Neural cell (in vitro differentiated cells): Measurements from ENCODE around the gene SIN3A. TPM values are rescaled to one million over a fixed set of nuclear protein-coding genes. Genes with fewer than 3 reads are reported as not detected.
A peak's percentile ranks its signal among the peaks of the same experiment; 100 is the strongest.
"Not testable (repeated sequence)": the region's sequence is repeated elsewhere in the genome, so short reads cannot be mapped to it uniquely, and the experiment has no call there.

ENCODE experiments used
- H2AFZ ChIP-seq: fragments of 200-600, 300-800 bp; sonication (generic), shearing (Covaris generic); 2 replicates; pipeline ENCODE4 v1.6.0; 2014; ENCODE audit warnings: low read depth, mild to moderate bottlenecking, antibody characterized with exemption, low read length, moderate library complexity
- H3F3A ChIP-seq: fragments of 200-600 bp; shearing (Covaris generic); 2 replicates; pipeline ENCODE4 v1.6.1; 2016; ENCODE audit warnings: mild to moderate bottlenecking, moderate library complexity, mixed read lengths, antibody characterized with exemption, low read length; ENCODE audit not compliant: insufficient read depth, poor library complexity, severe bottlenecking
- H3K27ac ChIP-seq: fragments of 200-600, 300-800 bp; sonication (generic), shearing (Covaris generic); 2 replicates; pipeline ENCODE4 v1.5.1; 2014; ENCODE audit warnings: mild to moderate bottlenecking, low read length, moderate library complexity
- H3K27me3 ChIP-seq: fragments of 300-800, 200-600 bp; sonication (generic), shearing (Covaris generic); 2 replicates; pipeline ENCODE4 v1.6.0; 2014; ENCODE audit warnings: mild to moderate bottlenecking, low read depth, low read length, moderate library complexity; ENCODE audit not compliant: insufficient read depth
- H3K36me3 ChIP-seq: fragments of 300-800, 200-600 bp; sonication (generic), shearing (Covaris generic); 2 replicates; pipeline ENCODE4 v1.5.1; 2014; ENCODE audit warnings: mild to moderate bottlenecking, antibody characterized with exemption, low read length, moderate library complexity; ENCODE audit not compliant: insufficient read depth
- H3K4me2 ChIP-seq: fragments of 300-800, 200-600 bp; sonication (generic), shearing (Covaris generic); 2 replicates; pipeline ENCODE4 v1.6.0; 2014; ENCODE audit warnings: mild to moderate bottlenecking, low read length
- H3K4me3 ChIP-seq: fragments of 300-800, 200-600 bp; sonication (generic), shearing (Covaris generic); 2 replicates; pipeline ENCODE4 v1.5.1; 2014; ENCODE audit warnings: mild to moderate bottlenecking, low read length, moderate library complexity
- H3K79me2 ChIP-seq: fragments of 200-600 bp; shearing (Covaris generic); replicated peaks from 2 replicates; pipeline ENCODE4 v1.6.0; 2014; ENCODE audit warnings: mild to moderate bottlenecking, low read length, moderate library complexity; ENCODE audit not compliant: insufficient read depth
- H3K9ac ChIP-seq: fragments of 300-800, 200-600 bp; sonication (generic), shearing (Covaris generic); 2 replicates; pipeline ENCODE4 v1.6.1; 2016; ENCODE audit warnings: mild to moderate bottlenecking, low read length, mixed read lengths
- H3K9me2 ChIP-seq: fragments of 200-600 bp; shearing (Covaris generic); 2 replicates; pipeline ENCODE4 v1.6.1; 2016; ENCODE audit warnings: mild to moderate bottlenecking, low read length, mixed read lengths; ENCODE audit not compliant: insufficient read depth
- H3K9me3 ChIP-seq: fragments of 200-600, 300-800 bp; sonication (generic), shearing (Covaris generic); 2 replicates; pipeline ENCODE4 v1.6.1; 2016; ENCODE audit warnings: mild to moderate bottlenecking, mixed run types, low read length, moderate library complexity, mixed read lengths
- H4K20me1 ChIP-seq: fragments of 200-600 bp; shearing (Covaris generic); 2 replicates; pipeline ENCODE4 v1.6.1; 2016; ENCODE audit warnings: mild to moderate bottlenecking, mixed run types; ENCODE audit not compliant: insufficient read depth
- EP300 ChIP-seq: fragments of 450-650 bp; conservative IDR thresholded peaks from 2 replicates; pipeline ENCODE4 v1.6.1; 2014; ENCODE audit warnings: antibody characterized with exemption, mild to moderate bottlenecking, moderate library complexity; ENCODE audit not compliant: poor library complexity, severe bottlenecking
- EZH2 ChIP-seq: fragments of 200-600, 300-800 bp; shearing (Covaris generic), sonication (generic); IDR thresholded peaks from 2 replicates; pipeline ENCODE4 v1.6.1; 2014; ENCODE audit warnings: antibody characterized with exemption, low read length, borderline replicate concordance, mild to moderate bottlenecking; ENCODE audit not compliant: insufficient read depth, poor library complexity, severe bottlenecking
- MXI1 ChIP-seq: fragments of 450-650 bp; conservative IDR thresholded peaks from 2 replicates; pipeline ENCODE4 v1.6.1; 2014; ENCODE audit warnings: antibody characterized with exemption, mild to moderate bottlenecking; ENCODE audit not compliant: poor library complexity, severe bottlenecking
- POLR2AphosphoS5 ChIP-seq: IDR thresholded peaks from 2 replicates; pipeline ENCODE4 v1.6.1; 2012
- RAD21 ChIP-seq: fragments of 450-650 bp; conservative IDR thresholded peaks from 2 replicates; pipeline ENCODE4 v1.6.1; 2014; ENCODE audit warnings: antibody characterized with exemption, mild to moderate bottlenecking, moderate library complexity
- REST ChIP-seq: IDR thresholded peaks from 2 replicates; pipeline ENCODE4 v1.6.1; 2012; ENCODE audit warnings: borderline replicate concordance
- SMC3 ChIP-seq: fragments of 450-650 bp; conservative IDR thresholded peaks from 2 replicates; pipeline ENCODE4 v1.6.1; 2014; ENCODE audit warnings: antibody characterized with exemption, mild to moderate bottlenecking, moderate library complexity; ENCODE audit not compliant: poor library complexity
- TAF1 ChIP-seq: IDR thresholded peaks from 2 replicates; pipeline ENCODE4 v1.6.1; 2012; ENCODE audit warnings: low read depth
- polyA plus RNA-seq: library from polyadenylated mRNA; depleted of rRNA; stranded (reverse); fragments of >200 nt; gene quantifications from 2 replicates; pipeline ENCODE4 v1.2.3, GENCODE V29; 2014
- TF ChIP-seq, protein P1 (sequence below): fragments of 450-650 bp; IDR thresholded peaks from 2 replicates; pipeline ENCODE4 v1.5.1; 2014; ENCODE audit warnings: antibody characterized with exemption, mild to moderate bottlenecking, moderate library complexity; ENCODE audit not compliant: poor library complexity, severe bottlenecking

The SIN3A gene
- polyA plus RNA-seq, 1 donor from 2014 or later: 13.7 TPM

GRCh38 chr15:75335705-75336355 is 115.7 kb downstream of the SIN3A start, which contains the start of gene COMMD4:
Gene COMMD4, plus strand, starts transcription at chr15:75336063. Its CDS starts 27 bp downstream, at chr15:75336090.
- Histone ChIP-seq H3K27me3 (no peaks in the 10 kb centered on the region), H2AFZ (peak within 1 kb of the TSS; percentile 87), H3F3A (no peaks in the 10 kb centered on the region), H3K36me3 (no peaks in the 10 kb centered on the region), H3K4me2 (peak within 1 kb of the TSS; percentile 86), H3K4me3 (peak within 1 kb of the TSS; percentile 82), H3K9me2 (no peaks in the 10 kb centered on the region), H3K9ac (peak within 1 kb of the TSS; percentile 71), H3K79me2 (peaks cover 4% of the 10 kb centered on the region), H4K20me1 (no peaks in the 10 kb centered on the region), H3K27ac (peak within 1 kb of the TSS; percentile 37), H3K9me3 (no peaks in the 10 kb centered on the region)
- TF ChIP-seq POLR2AphosphoS5 (peak; percentile 72), REST (peak; percentile 48), TAF1 (no peak), SMC3 (peak; percentile 31), RAD21 (no peak), MXI1 (peak; percentile 76), EZH2 (no peak), EP300 (peak; percentile 54)
- TF ChIP-seq, protein P1, sequence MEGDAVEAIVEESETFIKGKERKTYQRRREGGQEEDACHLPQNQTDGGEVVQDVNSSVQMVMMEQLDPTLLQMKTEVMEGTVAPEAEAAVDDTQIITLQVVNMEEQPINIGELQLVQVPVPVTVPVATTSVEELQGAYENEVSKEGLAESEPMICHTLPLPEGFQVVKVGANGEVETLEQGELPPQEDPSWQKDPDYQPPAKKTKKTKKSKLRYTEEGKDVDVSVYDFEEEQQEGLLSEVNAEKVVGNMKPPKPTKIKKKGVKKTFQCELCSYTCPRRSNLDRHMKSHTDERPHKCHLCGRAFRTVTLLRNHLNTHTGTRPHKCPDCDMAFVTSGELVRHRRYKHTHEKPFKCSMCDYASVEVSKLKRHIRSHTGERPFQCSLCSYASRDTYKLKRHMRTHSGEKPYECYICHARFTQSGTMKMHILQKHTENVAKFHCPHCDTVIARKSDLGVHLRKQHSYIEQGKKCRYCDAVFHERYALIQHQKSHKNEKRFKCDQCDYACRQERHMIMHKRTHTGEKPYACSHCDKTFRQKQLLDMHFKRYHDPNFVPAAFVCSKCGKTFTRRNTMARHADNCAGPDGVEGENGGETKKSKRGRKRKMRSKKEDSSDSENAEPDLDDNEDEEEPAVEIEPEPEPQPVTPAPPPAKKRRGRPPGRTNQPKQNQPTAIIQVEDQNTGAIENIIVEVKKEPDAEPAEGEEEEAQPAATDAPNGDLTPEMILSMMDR: peak; percentile 18

DNA sequence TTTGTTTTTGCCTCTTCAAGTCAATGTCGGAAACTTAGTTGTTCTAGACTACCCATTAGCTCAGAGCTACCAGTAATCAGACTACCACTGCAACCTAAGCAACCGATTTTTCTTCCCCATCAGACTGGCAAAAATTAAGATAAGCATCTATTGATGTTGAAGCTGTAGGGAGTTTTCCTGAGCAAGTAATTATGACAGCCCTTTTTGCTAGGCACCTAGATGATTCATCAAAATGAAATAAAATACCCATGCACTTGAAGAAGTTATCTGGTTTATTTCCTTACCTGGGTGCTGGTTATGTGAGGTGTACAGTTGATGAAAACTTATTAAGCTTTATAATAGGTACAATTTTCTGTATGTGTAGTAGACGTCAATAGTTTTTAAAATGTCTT is 116.2 kb downstream of the SIN3A start:
- H3K27ac ChIP-seq: no peak overlapping the region
- H3K27me3 ChIP-seq: no peaks in the 10 kb centered on the region
- peak overlapping the region; percentile 86 for H3K4me2 ChIP-seq
- no peaks in the 10 kb centered on the region for H3K9me2 ChIP-seq
- no peaks in the 10 kb centered on the region for H3F3A ChIP-seq
- peaks cover 4% of the 10 kb centered on the region for H3K79me2 ChIP-seq
- no peaks in the 10 kb centered on the region for H4K20me1 ChIP-seq
- peak overlapping the region; percentile 71 for H3K9ac ChIP-seq
- H3K36me3 ChIP-seq: no peaks in the 10 kb centered on the region
- no peak overlapping the region for H2AFZ ChIP-seq
- no peaks in the 10 kb centered on the region for H3K9me3 ChIP-seq
- peak overlapping the region; percentile 82 for H3K4me3 ChIP-seq
- TF ChIP-seq MXI1: no peak
- TF ChIP-seq TAF1: no peak

DNA sequence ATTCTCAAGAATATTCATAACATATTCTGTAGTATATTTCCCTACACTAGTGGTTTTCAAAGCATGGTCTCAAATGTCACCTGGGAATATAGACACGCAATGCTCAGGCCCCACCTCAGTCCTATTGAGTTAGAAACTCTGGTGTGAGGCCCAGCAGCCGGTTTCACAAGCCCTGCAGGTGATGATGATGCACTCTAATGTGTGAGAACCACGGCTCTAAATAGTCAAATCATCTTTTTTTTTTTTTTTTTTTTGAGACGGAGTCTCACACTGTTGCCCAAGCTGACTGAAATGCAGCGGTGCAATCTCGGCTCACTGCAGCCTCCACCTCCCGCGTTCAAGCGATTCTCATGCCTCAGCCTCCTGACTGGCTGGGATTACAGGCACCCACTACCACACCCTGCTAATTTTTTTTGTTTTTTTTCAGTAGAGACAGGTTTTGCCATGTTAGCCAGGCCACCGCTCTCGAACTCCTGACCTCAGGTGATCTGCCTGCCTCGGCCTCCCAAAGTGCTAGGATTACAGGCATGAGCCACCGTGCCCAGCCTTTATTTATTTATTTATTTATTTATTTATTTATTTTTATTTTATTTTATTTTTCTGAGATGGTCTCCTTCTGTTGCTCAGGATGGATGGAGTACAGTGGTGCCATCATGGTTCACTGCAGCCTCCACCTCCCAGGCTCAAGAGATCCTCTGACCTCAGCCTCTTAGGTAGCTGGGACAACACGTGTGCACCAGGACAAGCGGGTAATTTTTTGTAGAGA is 117.7 kb downstream of the SIN3A start:
- not testable (repeated sequence) for H4K20me1 ChIP-seq, H3K9me3 ChIP-seq, H2AFZ ChIP-seq, H3K79me2 ChIP-seq, H3F3A ChIP-seq, H3K9me2 ChIP-seq, H3K9ac ChIP-seq, H3K4me3 ChIP-seq, H3K36me3 ChIP-seq, H3K27ac ChIP-seq, H3K27me3 ChIP-seq, H3K4me2 ChIP-seq

DNA sequence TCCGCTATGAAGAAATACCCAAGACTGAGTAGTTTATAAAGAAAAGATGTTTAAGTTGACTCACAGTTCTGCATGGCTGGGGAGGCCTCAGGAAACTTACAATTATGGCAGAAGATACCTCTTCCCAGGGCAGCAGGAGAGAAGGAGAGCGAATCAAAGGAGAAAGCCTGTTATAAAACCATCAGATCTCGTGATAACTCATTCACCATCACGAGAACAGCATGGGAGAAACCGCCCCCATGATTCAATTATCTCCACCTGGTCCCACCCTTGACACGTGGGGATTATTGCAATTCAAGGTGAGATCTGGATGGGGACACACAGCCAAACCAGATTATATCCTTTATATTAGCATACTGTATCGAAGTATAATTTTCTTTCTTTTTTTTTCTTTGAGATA is 119.4 kb downstream of the SIN3A start:
- H3K9ac ChIP-seq, H4K20me1 ChIP-seq, H3K27me3 ChIP-seq, H3K9me3 ChIP-seq, H3K4me3 ChIP-seq, H2AFZ ChIP-seq, H3K4me2 ChIP-seq, H3F3A ChIP-seq, H3K27ac ChIP-seq, H3K9me2 ChIP-seq, H3K79me2 ChIP-seq, H3K36me3 ChIP-seq: not testable (repeated sequence)
